Testis (tissue), 3 donors: ENCODE data around the gene TTC22. TPM values are rescaled to one million over a fixed set of nuclear protein-coding genes. Genes with fewer than 3 reads are reported as not detected.

ENCODE experiments used
- DNase-seq: peaks from one replicate; pipeline ENCODE4 v3.0.0-alpha.2; 2019
- H3K27ac ChIP-seq, 2 donors: fragments of 200-600 bp; sonication (generic); one replicate each; pipeline ENCODE4 v1.5.1; 2019
- H3K27me3 ChIP-seq: fragments of 200-600 bp; sonication (generic); one replicate; pipeline ENCODE4 v1.5.1; 2019
- H3K36me3 ChIP-seq: fragments of 200-600 bp; sonication (generic); one replicate; pipeline ENCODE4 v1.5.1; 2017; ENCODE audit warnings: low read depth; ENCODE audit errors: missing control alignments
- H3K4me1 ChIP-seq: fragments of 200-600 bp; sonication (generic); one replicate; pipeline ENCODE4 v1.5.1; 2019
- H3K4me3 ChIP-seq, 2 donors: fragments of 200-600 bp; sonication (generic); one replicate each; pipeline ENCODE4 v1.5.1; 2017 to 2019
- H3K9me3 ChIP-seq: fragments of 200-600 bp; sonication (generic); one replicate; pipeline ENCODE4 v1.5.1; 2017
- POLR2A ChIP-seq: fragments of 450-650 bp; IDR thresholded peaks from one replicate; pipeline ENCODE4 v1.6.1; 2017; ENCODE audit warnings: antibody characterized with exemption, mild to moderate bottlenecking, moderate library complexity
- WGBS, 2 donors: methylation state at CpG; one replicate each; pipeline ENCODE4 v1.1.5; 2018; 5-methylcytosine and 5-hydroxymethylcytosine counted together
- intact Hi-C: fragments of 100-400 bp; cut with DNase I; formaldehyde crosslinking; loops from one replicate; pipeline ENCODE4 v1.15.1; 2023; ENCODE audit warnings: low total_unique reads
- polyA plus RNA-seq: library from polyadenylated mRNA; stranded (reverse); fragments of 350-450 nt; fragmentation: Illumina TruSeq; extraction: RNeasy Lipid Tissue Mini Kit (QIAGEN cat#74804); gene quantifications from one replicate; pipeline ENCODE4 v1.2.3, GENCODE V29; 2014; ENCODE audit warnings: low read depth, low replicate concordance; ENCODE audit not compliant: insufficient read depth
- total RNA-seq, 2 donors: library from RNA; depleted of rRNA; stranded (reverse); fragments of >200 nt; gene quantifications; one replicate each; pipeline ENCODE4 v1.2.3, GENCODE V29; 2016
- TF ChIP-seq, protein P1 (sequence below), 3 experiments: fragments of 450-650 bp in 2 of 3; fragments of 200-600 bp in 1 of 3; sonication (generic) in 1 of 3; IDR thresholded peaks; one replicate each; pipeline ENCODE4 v1.5.1; 2016 to 2019; ENCODE audit warnings: antibody characterized with exemption in 3 of 3, mild to moderate bottlenecking in 2 of 3, moderate library complexity in 1 of 3

Gene TTC22
- total and polyA plus RNA-seq, 3 donors from 2014 or later, result 0.94 to 2.4 (median 1.7) TPM

DNA sequence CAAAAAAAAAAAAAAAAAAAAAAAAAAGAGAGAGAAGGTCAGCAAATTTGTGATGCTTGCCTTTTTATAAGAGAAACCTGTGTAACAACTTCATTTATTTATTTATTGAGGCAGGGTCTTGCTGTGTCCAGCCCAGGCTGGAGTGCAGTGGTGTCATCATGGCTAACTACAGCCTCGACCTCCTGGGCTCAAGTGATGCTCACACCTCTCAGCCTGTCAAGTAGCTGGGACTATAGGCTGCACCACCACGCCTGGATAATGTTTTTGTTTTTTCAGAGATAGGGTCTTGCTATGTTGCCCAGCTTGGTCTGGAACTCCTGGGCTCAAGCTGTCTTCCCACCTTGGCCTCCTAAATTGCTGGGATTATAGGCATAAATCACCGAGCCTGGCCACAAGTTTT, 43.4 kb upstream of the TTC22 start:
- intact Hi-C loops, result no loop called here

GRCh38 chr1:54843449-54843848, 42.3 kb upstream of the TTC22 start:
- Histone ChIP-seq H3K4me3 (no peak overlapping the region), H3K4me1 (no peaks in the 10 kb centered on the region), H3K9me3 (no peaks in the 10 kb centered on the region), H3K36me3 (no peaks in the 10 kb centered on the region), H3K27ac (no peak overlapping the region), H3K27me3 (no peaks in the 10 kb centered on the region)
- 85 to 97% methylated on average over 5 of the region's 5 CpGs for WGBS, 2 donors
- no peak for DNase-seq
- intact Hi-C loops, result no loop called here
- TF ChIP-seq POLR2A, result no peak
- TF ChIP-seq, protein P1, sequence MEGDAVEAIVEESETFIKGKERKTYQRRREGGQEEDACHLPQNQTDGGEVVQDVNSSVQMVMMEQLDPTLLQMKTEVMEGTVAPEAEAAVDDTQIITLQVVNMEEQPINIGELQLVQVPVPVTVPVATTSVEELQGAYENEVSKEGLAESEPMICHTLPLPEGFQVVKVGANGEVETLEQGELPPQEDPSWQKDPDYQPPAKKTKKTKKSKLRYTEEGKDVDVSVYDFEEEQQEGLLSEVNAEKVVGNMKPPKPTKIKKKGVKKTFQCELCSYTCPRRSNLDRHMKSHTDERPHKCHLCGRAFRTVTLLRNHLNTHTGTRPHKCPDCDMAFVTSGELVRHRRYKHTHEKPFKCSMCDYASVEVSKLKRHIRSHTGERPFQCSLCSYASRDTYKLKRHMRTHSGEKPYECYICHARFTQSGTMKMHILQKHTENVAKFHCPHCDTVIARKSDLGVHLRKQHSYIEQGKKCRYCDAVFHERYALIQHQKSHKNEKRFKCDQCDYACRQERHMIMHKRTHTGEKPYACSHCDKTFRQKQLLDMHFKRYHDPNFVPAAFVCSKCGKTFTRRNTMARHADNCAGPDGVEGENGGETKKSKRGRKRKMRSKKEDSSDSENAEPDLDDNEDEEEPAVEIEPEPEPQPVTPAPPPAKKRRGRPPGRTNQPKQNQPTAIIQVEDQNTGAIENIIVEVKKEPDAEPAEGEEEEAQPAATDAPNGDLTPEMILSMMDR (IDR thresholded peaks at IDR 0.05), result no peak

More for the DNA sequence above, 43.4 kb upstream of the TTC22 start:
- H3K36me3 ChIP-seq, result no peaks in the 10 kb centered on the region
- H3K4me1 ChIP-seq, result no peaks in the 10 kb centered on the region
- no peaks in the 10 kb centered on the region for H3K9me3 ChIP-seq
- no peak overlapping the region for H3K27ac ChIP-seq
- no peak overlapping the region for H3K4me3 ChIP-seq
- DNase-seq, result no peak
- no peaks in the 10 kb centered on the region for H3K27me3 ChIP-seq
- WGBS, 2 donors, result 90 to 93% methylated on average over 3 of the region's 3 CpGs
- TF ChIP-seq, protein P1 (IDR thresholded peaks at IDR 0.05), result no peak
- no peak for TF ChIP-seq POLR2A

GRCh38 chr1:54842963-54843362, 41.8 kb upstream of the TTC22 start:
- no peak for DNase-seq
- no peak for TF ChIP-seq POLR2A
- TF ChIP-seq, protein P1 (IDR thresholded peaks at IDR 0.05), result no peak
- H3K4me3 ChIP-seq, result no peak overlapping the region
- no peaks in the 10 kb centered on the region for H3K9me3 ChIP-seq
- H3K4me1 ChIP-seq, result no peaks in the 10 kb centered on the region
- no peaks in the 10 kb centered on the region for H3K27me3 ChIP-seq
- 87 to 92% methylated on average over 7 to 9 of the region's 9 CpGs for WGBS, 2 donors
- intact Hi-C loops, result no loop called here
- H3K27ac ChIP-seq, result no peak overlapping the region
- H3K36me3 ChIP-seq, result no peaks in the 10 kb centered on the region

DNA sequence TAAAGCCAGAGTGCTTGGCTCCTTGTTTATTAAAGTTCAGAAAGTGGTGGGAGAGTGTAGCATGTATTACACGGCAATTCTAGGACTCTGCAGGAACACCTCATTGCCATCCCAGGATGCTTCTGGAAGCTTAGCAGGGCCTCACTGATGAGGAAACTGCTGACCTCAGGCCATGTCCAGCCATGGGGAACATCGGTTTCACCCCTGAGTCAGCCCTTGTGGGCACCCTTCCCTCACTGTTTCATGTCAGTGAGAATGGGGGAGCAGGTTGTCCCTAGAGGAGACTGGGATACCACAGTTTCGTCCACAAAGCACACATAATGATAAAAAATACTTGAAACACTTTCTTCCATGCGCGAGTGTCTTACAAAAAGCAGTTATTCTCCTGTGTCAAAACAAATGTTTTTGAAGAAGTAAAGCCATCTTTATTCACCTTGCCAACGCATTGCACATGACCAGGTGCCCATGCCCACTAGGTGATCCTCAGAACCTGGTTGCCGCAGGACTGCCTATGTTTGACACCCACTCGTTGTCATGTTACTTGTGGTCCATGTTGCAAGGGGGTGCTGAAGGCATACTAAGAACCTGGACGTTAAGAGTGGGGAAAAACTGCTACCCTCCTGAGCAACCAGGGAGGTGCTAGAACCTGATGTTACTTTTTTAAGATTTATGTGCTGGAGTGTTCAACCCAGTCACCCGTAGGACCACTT, 41.2 kb upstream of the TTC22 start:
- no peaks in the 10 kb centered on the region for H3K9me3 ChIP-seq
- H3K27ac ChIP-seq, result no peak overlapping the region
- no peak for DNase-seq
- H3K4me1 ChIP-seq, result no peaks in the 10 kb centered on the region
- no peaks in the 10 kb centered on the region for H3K27me3 ChIP-seq
- 89 to 91% methylated on average over 10 of the region's 10 CpGs for WGBS, 2 donors
- intact Hi-C loops, result no loop called here
- H3K4me3 ChIP-seq, result no peak overlapping the region
- H3K36me3 ChIP-seq, result no peaks in the 10 kb centered on the region
- no peak for TF ChIP-seq POLR2A
- TF ChIP-seq, protein P1 (IDR thresholded peaks at IDR 0.05), result no peak

DNA sequence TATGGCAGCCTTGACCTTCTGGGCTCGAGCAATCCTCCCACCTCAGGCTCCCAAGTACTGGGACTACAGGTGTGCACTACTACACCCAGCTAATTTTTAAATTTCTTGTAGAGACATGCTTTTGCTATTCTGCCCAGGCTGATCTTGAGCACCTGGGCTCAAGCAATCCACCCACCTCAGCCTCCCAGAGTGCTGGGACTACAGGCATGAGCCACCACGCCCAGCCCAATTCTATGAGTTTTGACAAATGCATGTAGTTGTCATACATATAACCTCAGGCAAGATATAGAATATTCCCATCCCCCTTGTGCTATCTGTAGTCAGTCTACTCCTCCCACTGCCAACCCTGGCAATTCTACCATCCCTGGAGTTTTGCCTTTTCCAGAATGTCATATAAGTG, 38.7 kb upstream of the TTC22 start:
- H3K4me1 ChIP-seq, result no peaks in the 10 kb centered on the region

More for the DNA sequence above, 38.7 kb upstream of the TTC22 start:
- TF ChIP-seq, protein P1 (IDR thresholded peaks at IDR 0.05), result no peak
- no peak for TF ChIP-seq POLR2A
- WGBS, 2 donors, result 38 to 91% methylated on average over 1 to 2 of the region's 2 CpGs
- H3K4me3 ChIP-seq, result no peak overlapping the region
- no peak for DNase-seq
- intact Hi-C loops, result no loop called here
- H3K27me3 ChIP-seq, result no peaks in the 10 kb centered on the region
- H3K9me3 ChIP-seq, result no peaks in the 10 kb centered on the region
- H3K36me3 ChIP-seq, result no peaks in the 10 kb centered on the region
- H3K27ac ChIP-seq, result no peak overlapping the region
